Testis (tissue), 3 donors: ENCODE results near the gene NASP. TPM values are rescaled to one million over a fixed set of nuclear protein-coding genes. Genes with fewer than 3 reads are reported as not detected.
A peak's percentile ranks its signal among the peaks of the same experiment; 100 is the strongest.

ENCODE experiments used
- DNase-seq: peaks from one replicate; pipeline ENCODE4 v3.0.0-alpha.2; 2019
- H3K27ac ChIP-seq, 2 donors: fragments of 200-600 bp; sonication (generic); one replicate each; pipeline ENCODE4 v1.5.1; 2019
- H3K27me3 ChIP-seq: fragments of 200-600 bp; sonication (generic); one replicate; pipeline ENCODE4 v1.5.1; 2019
- H3K36me3 ChIP-seq: fragments of 200-600 bp; sonication (generic); one replicate; pipeline ENCODE4 v1.5.1; 2017; ENCODE audit warnings: low read depth; ENCODE audit errors: missing control alignments
- H3K4me1 ChIP-seq: fragments of 200-600 bp; sonication (generic); one replicate; pipeline ENCODE4 v1.5.1; 2019
- H3K4me3 ChIP-seq, 2 donors: fragments of 200-600 bp; sonication (generic); one replicate each; pipeline ENCODE4 v1.5.1; 2017 to 2019
- H3K9me3 ChIP-seq: fragments of 200-600 bp; sonication (generic); one replicate; pipeline ENCODE4 v1.5.1; 2017
- POLR2A ChIP-seq: fragments of 450-650 bp; IDR thresholded peaks from one replicate; pipeline ENCODE4 v1.6.1; 2017; ENCODE audit warnings: antibody characterized with exemption, mild to moderate bottlenecking, moderate library complexity
- WGBS, 2 donors: methylation state at CpG; one replicate each; pipeline ENCODE4 v1.1.5; 2018; 5-methylcytosine and 5-hydroxymethylcytosine counted together
- intact Hi-C: fragments of 100-400 bp; cut with DNase I; formaldehyde crosslinking; loops from one replicate; pipeline ENCODE4 v1.15.1; 2023; ENCODE audit warnings: low total_unique reads
- polyA plus RNA-seq: library from polyadenylated mRNA; stranded (reverse); fragments of 350-450 nt; fragmentation: Illumina TruSeq; extraction: RNeasy Lipid Tissue Mini Kit (QIAGEN cat#74804); gene quantifications from one replicate; pipeline ENCODE4 v1.2.3, GENCODE V29; 2014; ENCODE audit warnings: low read depth, low replicate concordance; ENCODE audit not compliant: insufficient read depth
- total RNA-seq, 2 donors: library from RNA; depleted of rRNA; stranded (reverse); fragments of >200 nt; gene quantifications; one replicate each; pipeline ENCODE4 v1.2.3, GENCODE V29; 2016
- TF ChIP-seq, protein P1 (sequence below), 3 experiments: fragments of 450-650 bp in 2 of 3; fragments of 200-600 bp in 1 of 3; sonication (generic) in 1 of 3; IDR thresholded peaks; one replicate each; pipeline ENCODE4 v1.5.1; 2016 to 2019; ENCODE audit warnings: antibody characterized with exemption in 3 of 3, mild to moderate bottlenecking in 2 of 3, moderate library complexity in 1 of 3

Gene NASP
- total and polyA plus RNA-seq, 3 donors from 2014 or later = 184 to 206 (median 194) TPM

GRCh38 chr1:45643321-45643720 is 59.5 kb downstream of the NASP start:
- intact Hi-C loops = no loop called here
- no peaks in the 10 kb centered on the region for H3K9me3 ChIP-seq
- TF ChIP-seq POLR2A = no peak
- TF ChIP-seq, protein P1, sequence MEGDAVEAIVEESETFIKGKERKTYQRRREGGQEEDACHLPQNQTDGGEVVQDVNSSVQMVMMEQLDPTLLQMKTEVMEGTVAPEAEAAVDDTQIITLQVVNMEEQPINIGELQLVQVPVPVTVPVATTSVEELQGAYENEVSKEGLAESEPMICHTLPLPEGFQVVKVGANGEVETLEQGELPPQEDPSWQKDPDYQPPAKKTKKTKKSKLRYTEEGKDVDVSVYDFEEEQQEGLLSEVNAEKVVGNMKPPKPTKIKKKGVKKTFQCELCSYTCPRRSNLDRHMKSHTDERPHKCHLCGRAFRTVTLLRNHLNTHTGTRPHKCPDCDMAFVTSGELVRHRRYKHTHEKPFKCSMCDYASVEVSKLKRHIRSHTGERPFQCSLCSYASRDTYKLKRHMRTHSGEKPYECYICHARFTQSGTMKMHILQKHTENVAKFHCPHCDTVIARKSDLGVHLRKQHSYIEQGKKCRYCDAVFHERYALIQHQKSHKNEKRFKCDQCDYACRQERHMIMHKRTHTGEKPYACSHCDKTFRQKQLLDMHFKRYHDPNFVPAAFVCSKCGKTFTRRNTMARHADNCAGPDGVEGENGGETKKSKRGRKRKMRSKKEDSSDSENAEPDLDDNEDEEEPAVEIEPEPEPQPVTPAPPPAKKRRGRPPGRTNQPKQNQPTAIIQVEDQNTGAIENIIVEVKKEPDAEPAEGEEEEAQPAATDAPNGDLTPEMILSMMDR (IDR thresholded peaks at IDR 0.05) = no peak
- H3K36me3 ChIP-seq = no peaks in the 10 kb centered on the region
- no peak for DNase-seq
- no peak overlapping the region for H3K4me3 ChIP-seq
- WGBS, 2 donors = 71 to 77% methylated on average over 5 of the region's 5 CpGs
- peak overlapping the region in 1 of 2 donors; percentile 7 for H3K27ac ChIP-seq
- no peaks in the 10 kb centered on the region for H3K27me3 ChIP-seq
- no peaks in the 10 kb centered on the region for H3K4me1 ChIP-seq

DNA sequence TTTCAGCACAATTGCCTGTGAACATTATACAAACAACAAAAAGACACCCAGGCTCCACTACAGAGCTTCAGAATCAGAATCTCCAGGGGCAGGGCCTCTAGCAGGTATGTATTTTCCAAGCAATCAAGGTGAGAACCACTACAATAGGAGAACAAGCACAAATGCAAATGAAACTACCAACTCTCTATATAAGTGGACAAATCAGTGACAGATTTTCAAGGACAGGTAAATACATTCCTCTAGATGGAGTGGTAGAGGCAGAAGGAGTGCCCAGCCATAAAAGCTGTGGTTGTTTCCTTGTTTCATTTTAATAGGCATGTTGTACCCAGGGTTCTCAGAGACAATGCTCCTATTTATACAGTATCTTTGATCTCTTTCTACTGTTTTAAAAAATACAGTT is 60.1 kb downstream of the NASP start:
- Histone ChIP-seq H3K36me3 (no peaks in the 10 kb centered on the region), H3K9me3 (no peaks in the 10 kb centered on the region), H3K27me3 (no peaks in the 10 kb centered on the region), H3K27ac (peak overlapping the region; percentile 16 to 39), H3K4me3 (no peak overlapping the region), H3K4me1 (no peaks in the 10 kb centered on the region)
- peak; percentile 42 for DNase-seq
- intact Hi-C loops = no loop called here
- TF ChIP-seq, protein P1 (IDR thresholded peaks at IDR 0.05) = no peak
- TF ChIP-seq POLR2A = no peak

DNA sequence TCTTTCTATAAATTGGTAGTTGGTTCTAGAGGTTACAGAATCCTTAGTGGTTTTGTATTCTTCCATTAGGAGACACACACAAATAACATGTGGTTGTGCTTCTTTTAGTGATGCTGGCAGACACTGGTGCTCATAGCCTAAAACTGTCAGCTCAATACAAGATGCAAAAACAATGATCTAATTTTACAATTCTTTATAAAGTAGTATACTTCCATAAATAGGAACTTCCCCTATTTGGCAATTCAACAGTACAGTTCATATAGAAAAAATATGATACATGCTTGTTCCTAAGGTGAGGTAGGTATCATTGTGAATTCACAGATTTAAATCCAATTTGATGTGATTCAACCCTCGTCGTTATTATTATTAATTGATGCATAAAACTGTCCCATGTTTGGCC is 60.8 kb downstream of the NASP start:
- intact Hi-C loops = no loop called here
- Histone ChIP-seq H3K4me1 (no peaks in the 10 kb centered on the region), H3K36me3 (no peaks in the 10 kb centered on the region), H3K27me3 (no peaks in the 10 kb centered on the region), H3K27ac (peak overlapping the region in 1 of 2 donors; percentile 66), H3K9me3 (no peaks in the 10 kb centered on the region), H3K4me3 (no peak overlapping the region)
- no peak for TF ChIP-seq POLR2A
- TF ChIP-seq, protein P1 (IDR thresholded peaks at IDR 0.05) = no peak
- DNase-seq = no peak
- WGBS, 2 donors = 91 to 94% methylated on average over 2 of the region's 2 CpGs

GRCh38 chr1:45647248-45648021 is 63.6 kb downstream of the NASP start:
- Histone ChIP-seq H3K4me3 (no peak overlapping the region), H3K4me1 (no peaks in the 10 kb centered on the region), H3K9me3 (no peaks in the 10 kb centered on the region), H3K27me3 (no peaks in the 10 kb centered on the region), H3K36me3 (no peaks in the 10 kb centered on the region), H3K27ac (no peak overlapping the region)
- 79 to 83% methylated on average over 9 of the region's 9 CpGs for WGBS, 2 donors
- no peak for DNase-seq
- intact Hi-C loops = no loop called here
- TF ChIP-seq POLR2A = no peak
- TF ChIP-seq, protein P1 (IDR thresholded peaks at IDR 0.05) = no peak
